Activated T-cell treated with anti-CD3 and anti-CD28 coated beads, Interleukin-2, amount 50 U/mL, for 48 hours (primary cell): ENCODE results near the gene CACNA1D.

Experiments used
- DNase-seq, 2 experiments: peaks; one replicate each; pipeline ENCODE4 v3.0.0-alpha.2; 2020

CACNA1D gene

DNA sequence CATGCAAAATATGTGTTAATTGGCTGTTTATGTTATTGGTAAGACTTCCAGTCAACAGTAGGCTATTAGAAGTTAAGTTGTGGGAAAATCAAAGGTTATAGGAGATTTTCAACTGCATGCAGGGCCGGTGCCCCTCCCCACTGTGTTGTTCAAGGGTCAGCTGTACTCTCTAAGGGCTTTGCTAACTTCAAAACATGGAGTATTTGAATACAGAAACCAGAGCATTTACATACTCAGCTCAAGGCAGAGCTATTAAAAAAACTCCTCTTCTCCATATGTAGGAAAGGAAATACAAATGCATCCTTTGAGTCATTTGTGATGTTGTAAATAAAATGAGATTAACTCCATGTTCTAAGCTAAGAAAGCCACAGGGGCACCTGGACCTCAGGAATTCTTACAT lies 368.7 kb downstream of the CACNA1D start:
- no peak for DNase-seq
